ENCODE results near the gene NELL2.

DNA sequence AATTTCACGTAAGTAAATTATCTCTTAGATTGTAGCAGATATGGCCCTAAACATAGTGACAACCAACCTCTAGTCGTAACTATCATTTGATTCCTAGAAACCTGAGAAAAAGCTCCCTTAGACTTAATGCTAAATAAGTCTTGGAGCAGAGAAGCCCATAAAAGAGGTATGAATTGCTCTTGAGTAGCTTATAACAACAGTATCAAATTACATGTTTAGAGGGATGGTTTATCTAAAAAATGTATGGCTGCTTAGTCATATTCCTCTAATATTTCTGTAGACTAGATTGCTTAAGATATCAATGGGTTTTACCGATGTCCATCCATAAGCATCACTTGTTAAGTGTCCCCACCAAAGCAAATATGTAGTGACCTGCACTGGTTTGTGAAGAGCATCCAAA is 259.7 kb downstream of the NELL2 start:
- TF ChIP-seq, protein P1, sequence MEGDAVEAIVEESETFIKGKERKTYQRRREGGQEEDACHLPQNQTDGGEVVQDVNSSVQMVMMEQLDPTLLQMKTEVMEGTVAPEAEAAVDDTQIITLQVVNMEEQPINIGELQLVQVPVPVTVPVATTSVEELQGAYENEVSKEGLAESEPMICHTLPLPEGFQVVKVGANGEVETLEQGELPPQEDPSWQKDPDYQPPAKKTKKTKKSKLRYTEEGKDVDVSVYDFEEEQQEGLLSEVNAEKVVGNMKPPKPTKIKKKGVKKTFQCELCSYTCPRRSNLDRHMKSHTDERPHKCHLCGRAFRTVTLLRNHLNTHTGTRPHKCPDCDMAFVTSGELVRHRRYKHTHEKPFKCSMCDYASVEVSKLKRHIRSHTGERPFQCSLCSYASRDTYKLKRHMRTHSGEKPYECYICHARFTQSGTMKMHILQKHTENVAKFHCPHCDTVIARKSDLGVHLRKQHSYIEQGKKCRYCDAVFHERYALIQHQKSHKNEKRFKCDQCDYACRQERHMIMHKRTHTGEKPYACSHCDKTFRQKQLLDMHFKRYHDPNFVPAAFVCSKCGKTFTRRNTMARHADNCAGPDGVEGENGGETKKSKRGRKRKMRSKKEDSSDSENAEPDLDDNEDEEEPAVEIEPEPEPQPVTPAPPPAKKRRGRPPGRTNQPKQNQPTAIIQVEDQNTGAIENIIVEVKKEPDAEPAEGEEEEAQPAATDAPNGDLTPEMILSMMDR (IDR thresholded peaks at IDR 0.05) = no peak
- no peak for TF ChIP-seq POLR2A (IDR thresholded peaks at IDR 0.05)

Measured in esophagus squamous epithelium (tissue), 4 donors.